GM13977 (cell line): ENCODE results near the gene CTXN1.

Experiments used
- DNase-seq: peaks from one replicate; pipeline ENCODE4 v3.0.0; 2012; ENCODE audit warnings: low spot score
- in situ Hi-C: fragments of 300-500 bp; cut with MboI; formaldehyde crosslinking; loops from one replicate; pipeline ENCODE4 v1.12.0; 2022; ENCODE audit warnings: low sequenced_read_pairs, low pct_unique_long_range_greater_than_20kb, mixed read lengths, inconsistent platforms; ENCODE audit not compliant: unreplicated experiment
- TF ChIP-seq, protein P1 (sequence below): IDR thresholded peaks from 2 replicates; pipeline ENCODE4 v1.5.1; 2012; ENCODE audit warnings: mild to moderate bottlenecking, control low read depth; ENCODE audit not compliant: insufficient read depth; ENCODE audit errors: extremely low read depth, missing control alignments

Gene CTXN1

DNA sequence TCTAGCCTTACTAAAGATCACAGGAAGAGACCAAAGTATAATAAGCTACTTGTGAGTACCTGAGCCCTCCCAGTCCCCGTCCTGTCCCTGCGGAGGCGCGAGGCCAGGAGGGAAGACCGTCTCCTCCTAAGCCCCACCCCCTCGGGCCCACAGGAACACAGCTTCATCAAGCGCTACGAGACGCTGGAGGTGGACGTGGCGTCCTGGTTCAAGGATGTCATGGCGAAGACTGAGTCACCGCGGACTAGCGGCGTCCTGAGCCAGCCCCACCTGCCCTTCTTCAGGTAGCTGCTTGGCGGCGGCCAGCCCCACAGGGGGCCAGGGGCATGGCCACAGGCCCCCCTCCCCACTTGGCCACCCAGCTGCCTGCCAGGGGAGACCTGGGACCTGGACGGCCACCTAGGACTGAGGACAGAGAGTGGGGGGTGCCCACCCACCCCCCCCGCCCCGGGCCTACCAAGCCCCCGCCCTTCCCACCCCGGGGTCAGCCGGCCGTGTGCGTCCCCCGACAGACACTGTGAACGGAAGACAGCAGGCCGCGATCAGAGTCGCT lies 13.7 kb downstream of the CTXN1 start:
- DNase-seq = no peak
- in situ Hi-C loops = no loop called here
- TF ChIP-seq, protein P1, sequence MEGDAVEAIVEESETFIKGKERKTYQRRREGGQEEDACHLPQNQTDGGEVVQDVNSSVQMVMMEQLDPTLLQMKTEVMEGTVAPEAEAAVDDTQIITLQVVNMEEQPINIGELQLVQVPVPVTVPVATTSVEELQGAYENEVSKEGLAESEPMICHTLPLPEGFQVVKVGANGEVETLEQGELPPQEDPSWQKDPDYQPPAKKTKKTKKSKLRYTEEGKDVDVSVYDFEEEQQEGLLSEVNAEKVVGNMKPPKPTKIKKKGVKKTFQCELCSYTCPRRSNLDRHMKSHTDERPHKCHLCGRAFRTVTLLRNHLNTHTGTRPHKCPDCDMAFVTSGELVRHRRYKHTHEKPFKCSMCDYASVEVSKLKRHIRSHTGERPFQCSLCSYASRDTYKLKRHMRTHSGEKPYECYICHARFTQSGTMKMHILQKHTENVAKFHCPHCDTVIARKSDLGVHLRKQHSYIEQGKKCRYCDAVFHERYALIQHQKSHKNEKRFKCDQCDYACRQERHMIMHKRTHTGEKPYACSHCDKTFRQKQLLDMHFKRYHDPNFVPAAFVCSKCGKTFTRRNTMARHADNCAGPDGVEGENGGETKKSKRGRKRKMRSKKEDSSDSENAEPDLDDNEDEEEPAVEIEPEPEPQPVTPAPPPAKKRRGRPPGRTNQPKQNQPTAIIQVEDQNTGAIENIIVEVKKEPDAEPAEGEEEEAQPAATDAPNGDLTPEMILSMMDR = no peak

DNA sequence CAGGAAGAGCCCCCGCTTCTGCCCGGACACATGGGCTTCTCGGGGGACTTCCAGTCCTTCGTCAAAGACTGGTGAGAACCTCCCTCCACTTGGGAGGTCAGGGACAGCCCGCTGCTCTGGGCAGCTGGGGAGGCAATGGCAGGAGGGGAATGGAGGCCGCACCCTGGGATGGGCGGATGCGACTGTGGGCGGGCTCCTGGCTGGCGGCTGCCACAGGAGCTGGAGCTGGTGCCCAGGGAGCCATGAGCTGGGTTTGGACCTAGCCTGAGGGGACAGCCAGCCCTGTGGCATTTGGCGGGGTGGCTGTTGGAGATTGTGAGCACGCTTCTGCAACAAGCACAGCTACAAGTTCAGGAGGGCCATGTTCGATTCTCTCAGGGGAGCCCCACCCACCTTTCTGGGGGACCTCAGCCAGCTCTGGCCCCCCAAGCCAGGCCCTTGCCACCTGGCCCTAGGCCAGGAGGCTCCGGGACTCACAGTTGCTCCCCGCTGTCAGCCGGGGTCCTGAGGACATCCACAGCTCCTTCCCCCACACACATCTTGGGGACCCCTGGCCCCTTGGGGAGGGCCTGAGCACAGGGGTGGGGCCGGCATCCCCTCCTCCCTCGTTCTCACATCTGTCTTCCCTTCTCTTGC lies 14.3 kb downstream of the CTXN1 start:
- TF ChIP-seq, protein P1 = no peak
- no peak for DNase-seq
- in situ Hi-C loops = no loop called here

DNA sequence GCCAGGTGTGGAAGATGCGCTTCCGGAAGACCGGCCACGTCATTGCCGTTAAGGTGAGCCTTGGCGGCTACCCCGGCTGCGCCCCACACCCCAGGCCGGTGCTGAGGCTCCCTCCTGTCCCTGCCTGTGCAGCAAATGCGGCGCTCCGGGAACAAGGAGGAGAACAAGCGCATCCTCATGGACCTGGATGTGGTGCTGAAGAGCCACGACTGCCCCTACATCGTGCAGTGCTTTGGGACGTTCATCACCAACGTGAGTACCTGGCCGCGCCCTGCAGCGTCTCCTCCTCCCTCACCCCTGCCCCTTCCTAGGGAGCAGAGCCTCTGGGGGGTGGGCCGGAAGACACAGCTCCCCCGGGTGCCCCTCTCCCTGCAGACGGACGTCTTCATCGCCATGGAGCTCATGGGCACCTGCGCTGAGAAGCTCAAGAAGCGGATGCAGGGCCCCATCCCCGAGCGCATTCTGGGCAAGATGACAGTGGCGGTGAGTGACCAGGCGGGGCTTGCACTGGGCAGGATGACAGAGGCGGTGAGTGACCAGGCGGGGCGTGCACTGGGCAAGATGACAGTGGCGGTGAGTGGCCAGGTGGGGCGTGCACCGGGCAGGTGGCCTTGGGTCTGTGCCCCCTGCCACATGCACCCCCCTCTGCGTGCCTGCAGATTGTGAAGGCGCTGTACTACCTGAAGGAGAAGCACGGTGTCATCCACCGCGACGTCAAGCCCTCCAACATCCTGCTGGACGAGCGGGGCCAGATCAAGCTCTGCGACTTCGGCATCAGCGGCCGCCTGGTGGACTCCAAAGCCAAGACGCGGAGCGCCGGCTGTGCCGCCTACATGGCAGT lies 15.4 kb downstream of the CTXN1 start:
- in situ Hi-C loops = no loop called here
- DNase-seq = no peak
- TF ChIP-seq, protein P1 = no peak

DNA sequence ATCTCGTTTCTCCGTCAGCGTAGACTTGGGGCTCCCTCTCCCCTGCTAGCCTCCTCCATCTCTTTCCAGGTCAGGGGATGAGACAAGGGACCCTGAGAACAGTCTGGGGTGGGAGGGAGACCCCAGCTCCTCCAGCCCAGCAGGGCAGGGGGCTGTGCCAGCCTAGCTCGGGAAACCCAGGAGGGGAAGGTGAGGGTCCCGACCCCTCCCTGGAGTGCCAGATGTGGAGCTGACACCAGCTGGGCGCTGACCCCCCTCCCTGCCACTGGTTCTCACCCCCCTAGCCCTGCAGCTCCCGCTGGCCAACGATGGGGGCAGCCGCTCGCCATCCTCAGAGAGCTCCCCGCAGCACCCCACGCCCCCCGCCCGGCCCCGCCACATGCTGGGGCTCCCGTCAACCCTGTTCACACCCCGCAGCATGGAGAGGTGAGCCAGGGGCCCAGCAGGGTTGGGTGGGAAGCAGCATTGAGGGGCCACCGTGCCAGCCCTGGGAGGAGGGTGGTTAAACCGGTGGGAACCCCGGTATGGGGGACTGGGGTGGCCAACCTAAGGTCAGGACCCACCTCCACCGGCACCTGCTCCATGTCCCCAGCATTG lies 16.4 kb downstream of the CTXN1 start:
- no peak for DNase-seq
- in situ Hi-C loops = no loop called here
- TF ChIP-seq, protein P1 = no peak

DNA sequence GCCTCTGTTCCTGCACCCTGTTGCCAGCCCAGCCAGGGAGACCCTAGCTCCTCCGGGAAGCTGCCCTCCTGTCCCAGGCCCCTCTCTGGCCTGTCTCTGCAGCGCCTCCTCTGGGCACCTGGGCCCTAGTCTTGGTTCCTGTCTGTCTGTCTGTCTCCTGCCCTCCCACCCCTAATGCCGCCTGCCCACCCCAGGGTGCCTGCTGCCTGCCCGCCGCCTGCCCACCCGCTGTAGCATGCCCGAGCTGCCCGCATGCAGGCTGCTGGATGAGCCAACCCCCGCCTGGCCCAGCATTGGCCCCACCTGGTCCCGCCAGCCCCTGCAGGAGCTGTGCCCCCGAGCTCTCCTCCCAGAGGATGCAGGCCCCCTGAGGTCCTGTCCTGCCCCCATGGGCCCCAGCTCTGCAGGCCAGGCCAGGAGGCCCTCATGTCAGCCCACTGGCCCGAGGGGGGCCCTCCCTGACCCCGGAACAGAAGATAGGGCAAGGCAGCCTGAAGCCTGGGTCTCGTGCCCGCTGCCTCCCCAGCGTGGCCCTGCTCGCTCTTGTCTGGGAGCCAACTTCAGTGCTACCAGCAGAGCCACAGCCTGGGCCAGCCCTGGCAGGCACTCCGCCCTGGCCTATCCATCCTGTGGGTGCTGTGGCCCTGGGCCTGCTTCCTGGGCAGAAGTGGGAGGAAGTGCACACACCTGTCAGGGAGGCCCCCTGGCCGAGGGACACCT lies 17.0 kb downstream of the CTXN1 start:
- in situ Hi-C loops = no loop called here
- TF ChIP-seq, protein P1 = no peak
- no peak for DNase-seq

DNA sequence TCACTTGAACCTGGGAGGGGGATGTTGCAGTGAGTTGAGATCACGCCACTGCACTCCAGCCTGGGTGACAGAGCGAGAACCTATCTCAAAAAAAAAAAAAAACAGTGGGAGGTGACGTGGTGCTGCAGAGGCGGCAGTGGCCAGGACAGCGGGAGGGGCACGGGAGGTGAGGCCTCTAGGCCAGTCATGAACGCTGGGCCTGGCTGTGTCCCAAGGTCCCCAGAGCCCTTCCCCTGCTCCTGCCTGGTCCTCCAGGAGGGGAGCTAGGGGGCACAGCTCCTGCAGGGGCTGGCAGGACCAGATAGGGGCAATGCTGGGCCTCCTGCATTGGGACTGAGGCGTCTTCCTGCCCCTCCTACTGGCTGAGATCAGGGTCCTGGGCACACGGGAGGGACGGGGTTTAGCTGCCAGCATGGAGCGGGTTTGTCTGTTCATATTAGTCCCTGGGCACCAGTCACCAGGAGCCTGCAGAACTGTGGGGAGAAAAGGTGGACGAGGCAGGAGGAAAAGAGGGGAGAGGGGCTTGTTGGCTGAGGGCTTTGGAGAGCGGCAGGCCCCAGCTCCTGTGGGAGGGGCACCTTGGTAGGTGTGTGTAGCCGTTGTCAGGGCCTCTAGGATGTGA lies 17.7 kb downstream of the CTXN1 start:
- TF ChIP-seq, protein P1 = no peak
- DNase-seq = no peak
- in situ Hi-C loops = no loop called here
